Activated CD4-positive, alpha-beta memory T cell treated with anti-CD3 and anti-CD28 coated beads for 36 hours (primary cell): ENCODE results near the gene CDK5. TPM values are rescaled to one million over a fixed set of nuclear protein-coding genes. Genes with fewer than 3 reads are reported as not detected.

Experiments
- total RNA-seq, 2 experiments: library from RNA; stranded (reverse); gene quantifications; one replicate each; pipeline ENCODE4 v1.2.3, GENCODE V29; 2021

The CDK5 gene
- total RNA-seq, 2 experiments from 2014 or later: 12.8 to 14.1 TPM

Other genes with a start within 250 kb of the CDK5 start
- not detected for gene AOC1, start 205.4 kb downstream of the CDK5 start, total RNA-seq
- gene KCNH2, start 79.6 kb downstream of the CDK5 start, total RNA-seq: under 1 TPM; 0.34 to 0.45 TPM
- gene NOS3, start 66.9 kb downstream of the CDK5 start, total RNA-seq: 10 to 100 TPM; 10.4 to 13.2 TPM
- 1 to 10 TPM; 3.5 to 4.6 TPM for gene ATG9B, start 33.4 kb downstream of the CDK5 start, total RNA-seq
- 10 to 100 TPM; 48.4 to 49.5 TPM for gene ABCB8, start 29.4 kb downstream of the CDK5 start, total RNA-seq
- 1 to 10 TPM; 5.3 to 7.6 TPM for gene ASIC3, start 9.4 kb downstream of the CDK5 start, total RNA-seq
- gene SLC4A2, start 1.7 kb upstream of the CDK5 start, total RNA-seq: 10 to 100 TPM; 46.7 to 50.5 TPM
- 10 to 100 TPM; 56.8 to 57.4 TPM for gene FASTK, start 22.9 kb upstream of the CDK5 start, total RNA-seq
- 10 to 100 TPM; 53.8 to 60.9 TPM for gene TMUB1, start 25.6 kb upstream of the CDK5 start, total RNA-seq
- 10 to 100 TPM; 29.8 to 36.5 TPM for gene AGAP3, start 28.6 kb upstream of the CDK5 start, total RNA-seq
- not detected for gene GBX1, start 109.8 kb upstream of the CDK5 start, total RNA-seq
- not detected for gene ASB10, start 129.4 kb upstream of the CDK5 start, total RNA-seq
- not detected for gene H2BK1, start 152.6 kb upstream of the CDK5 start, total RNA-seq
- gene ABCF2, start 169.3 kb upstream of the CDK5 start, total RNA-seq: 10 to 100 TPM; 41.1 to 41.2 TPM
- 10 to 100 TPM; 33.6 to 34.2 TPM for gene CHPF2, start 174.6 kb upstream of the CDK5 start, total RNA-seq
- 1 to 10 TPM; 4.4 to 5.5 TPM for gene SMARCD3, start 190.8 kb upstream of the CDK5 start, total RNA-seq